COLO829 (cell line): Measurements from ENCODE around the gene TIMM22.

Source experiments
- DNase-seq: peaks from one replicate; pipeline ENCODE4 v3.0.0; 2012; ENCODE audit warnings: low spot score

TIMM22 gene

GRCh38 chr17:1002771-1003555 lies 6.0 kb downstream of the TIMM22 start:
- DNase-seq, result no peak

GRCh38 chr17:1003633-1003971 lies 6.7 kb downstream of the TIMM22 start:
- DNase-seq, result no peak

- DNase-seq, result no peak
Measured at GRCh38 chr17:1003972-1004768, 7.2 kb downstream of the TIMM22 start.

GRCh38 chr17:1004769-1005295 lies 7.9 kb downstream of the TIMM22 start:
- no peak for DNase-seq

GRCh38 chr17:1005361-1005946 lies 8.5 kb downstream of the TIMM22 start:
- DNase-seq, result no peak

- no peak for DNase-seq
Measured at GRCh38 chr17:1006054-1006453, 9.1 kb downstream of the TIMM22 start.

GRCh38 chr17:1007310-1008007 lies 10.5 kb downstream of the TIMM22 start:
- DNase-seq, result no peak

- DNase-seq, result no peak
Measured at GRCh38 chr17:1008008-1008761, 11.3 kb downstream of the TIMM22 start.

- no peak for DNase-seq
Measured at GRCh38 chr17:1009229-1010085, 12.5 kb downstream of the TIMM22 start.

- DNase-seq, result no peak
Measured at GRCh38 chr17:1010086-1010450, 13.1 kb downstream of the TIMM22 start.

- no peak for DNase-seq
Measured at GRCh38 chr17:1010586-1010985, 13.7 kb downstream of the TIMM22 start.

- DNase-seq, result no peak
Measured at GRCh38 chr17:1011138-1011537, 14.2 kb downstream of the TIMM22 start.

GRCh38 chr17:1011760-1012735 lies 15.1 kb downstream of the TIMM22 start:
- no peak for DNase-seq

- DNase-seq, result no peak
Measured at GRCh38 chr17:1012823-1013728, 16.1 kb downstream of the TIMM22 start.

GRCh38 chr17:1013729-1014090 lies 16.8 kb downstream of the TIMM22 start:
- no peak for DNase-seq

- DNase-seq, result no peak
Measured at GRCh38 chr17:1018547-1018946, 21.6 kb downstream of the TIMM22 start.

GRCh38 chr17:1019451-1019850 lies 22.5 kb downstream of the TIMM22 start:
- DNase-seq, result no peak

GRCh38 chr17:1021147-1021546 lies 24.2 kb downstream of the TIMM22 start:
- DNase-seq, result no peak
